ENCODE measurements around the gene CORO1C. TPM values are rescaled to one million over a fixed set of nuclear protein-coding genes. Genes with fewer than 3 reads are reported as not detected.

Gene CORO1C
- total RNA-seq, 2 experiments from 2014 or later: 38.5 to 41.3 TPM

DNA sequence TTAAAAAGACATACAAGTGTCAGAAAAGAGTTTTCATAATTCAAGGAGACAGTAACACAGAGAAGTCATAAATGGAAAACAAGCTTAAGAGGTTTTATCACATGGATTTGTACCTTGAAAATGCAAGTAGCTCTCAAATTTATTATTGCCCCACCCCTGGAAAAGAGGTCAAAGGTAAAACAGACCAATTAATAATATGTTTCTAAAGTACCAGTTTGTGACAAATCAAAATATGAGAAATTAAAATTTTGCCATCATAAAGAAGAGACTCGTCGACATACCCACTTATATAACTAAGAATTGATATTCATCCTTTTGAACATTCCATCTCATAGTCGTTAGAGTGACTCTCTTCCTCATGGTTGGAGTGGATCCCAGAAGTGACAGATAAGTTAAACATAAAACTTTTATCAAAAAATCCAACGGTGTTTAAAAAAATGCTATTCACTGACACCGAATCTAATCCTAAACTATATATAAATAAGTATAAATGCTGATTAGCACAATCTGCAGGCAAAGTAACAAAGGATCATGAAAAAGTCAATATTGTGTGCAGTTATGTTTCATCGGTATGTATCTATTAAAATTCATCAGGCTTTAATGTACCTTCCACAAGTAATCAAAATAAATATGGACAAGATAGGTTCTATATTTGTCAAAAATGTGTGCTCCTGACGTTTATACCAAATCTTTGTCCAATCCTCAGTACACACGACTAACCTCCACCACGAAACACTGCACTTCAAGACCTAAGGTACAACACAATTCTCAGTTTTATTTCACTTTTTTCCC, 2.3 kb downstream of the CORO1C start:
- peaks cover 47% of the 10 kb centered on the region for H3K4me1 Mint-ChIP-seq
- POLR2A ChIA-PET: no interaction called here
- CTCF ChIA-PET: no interaction called here
- peaks cover 4% of the 10 kb centered on the region for H3K27me3 Mint-ChIP-seq
- no peak overlapping the region for H3K4me3 Mint-ChIP-seq
- no peaks in the 10 kb centered on the region for H3K36me3 Mint-ChIP-seq (ENCODE audit: low read depth)
- no peak for DNase-seq
- H3K27ac Mint-ChIP-seq: no peak overlapping the region
- H3K9me3 Mint-ChIP-seq: no peaks in the 10 kb centered on the region

DNA sequence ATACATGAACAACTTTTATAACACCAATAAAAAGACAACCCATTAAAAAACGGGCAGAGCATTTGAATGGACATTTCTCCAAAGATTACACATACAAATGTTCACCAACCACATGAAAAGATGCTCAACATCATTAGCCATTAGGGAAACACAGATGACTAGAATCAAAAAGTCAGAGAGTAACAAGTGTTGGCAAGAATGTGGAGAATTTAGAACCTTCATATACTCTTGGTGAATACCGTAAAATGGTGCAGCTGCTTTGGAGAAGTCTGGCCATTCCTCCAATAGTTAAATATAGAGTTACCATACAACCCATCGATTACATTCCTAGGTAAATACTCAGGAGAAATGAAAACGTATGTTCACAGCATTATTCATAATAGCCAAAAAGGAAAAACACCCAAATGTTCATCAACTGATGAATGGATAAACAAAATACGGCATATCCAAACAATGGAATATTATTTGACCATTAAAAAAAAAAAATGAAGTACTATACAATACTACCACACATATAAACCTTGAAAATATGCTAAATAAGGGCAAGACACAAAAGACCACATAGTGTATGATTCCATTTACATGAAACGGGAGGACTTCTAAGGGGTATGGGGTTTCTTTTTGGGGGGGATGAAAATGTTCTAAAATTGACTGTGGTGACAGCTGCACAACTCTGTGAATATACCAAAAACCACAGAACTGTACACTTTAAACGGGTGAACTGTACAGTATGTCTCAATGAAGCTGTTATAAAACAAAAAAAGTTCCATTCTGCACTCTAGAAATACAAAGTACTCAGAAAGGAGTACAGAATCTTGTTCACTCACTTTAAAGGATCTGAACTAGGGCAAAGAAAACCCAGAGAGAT, 3.2 kb downstream of the CORO1C start:
- Mint-ChIP-seq H3K27me3 (peaks cover 4% of the 10 kb centered on the region), H3K4me1 (peaks cover 54% of the 10 kb centered on the region), H3K9me3 (no peaks in the 10 kb centered on the region), H3K4me3 (no peak overlapping the region), H3K36me3 (ENCODE audit: low read depth) (no peaks in the 10 kb centered on the region), H3K27ac (no peak overlapping the region)
- no peak for DNase-seq
- CTCF ChIA-PET: interaction anchor here (1.1 kb wide), 1 partner anchor 15 kb away, joined by 3 read pairs; no protein-coding TSS in a partner anchor
- POLR2A ChIA-PET: no interaction called here

DNA sequence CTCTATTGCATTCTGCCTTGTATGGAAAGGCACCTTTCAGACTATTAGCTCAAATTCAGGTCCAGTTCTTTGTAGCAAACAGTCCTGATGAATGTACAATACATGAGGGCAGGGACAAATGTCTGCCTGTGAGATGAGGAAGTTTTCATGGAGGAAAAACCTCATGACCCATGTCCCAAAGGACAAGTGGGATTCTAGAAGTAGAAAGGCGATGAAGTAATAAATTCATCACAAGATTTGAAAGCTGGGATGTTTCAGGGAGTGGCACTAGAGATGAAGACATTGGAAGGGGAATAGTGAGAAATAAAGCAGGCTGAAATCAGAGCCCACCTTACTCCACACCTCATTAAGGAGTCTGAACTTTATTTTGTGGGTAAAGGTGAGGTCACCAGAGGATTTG, 4.2 kb downstream of the CORO1C start:
- H3K27ac Mint-ChIP-seq: no peak overlapping the region
- H3K9me3 Mint-ChIP-seq: no peaks in the 10 kb centered on the region
- no peak overlapping the region for H3K4me3 Mint-ChIP-seq
- H3K27me3 Mint-ChIP-seq: peaks cover 4% of the 10 kb centered on the region
- peaks cover 49% of the 10 kb centered on the region for H3K4me1 Mint-ChIP-seq
- DNase-seq: no peak
- ChIA-PET CTCF (interaction anchor here (1.1 kb wide), 1 partner anchor 14 kb away, joined by 3 read pairs; no protein-coding TSS in a partner anchor), POLR2A (no interaction called here)
- no peaks in the 10 kb centered on the region for H3K36me3 Mint-ChIP-seq (ENCODE audit: low read depth)

DNA sequence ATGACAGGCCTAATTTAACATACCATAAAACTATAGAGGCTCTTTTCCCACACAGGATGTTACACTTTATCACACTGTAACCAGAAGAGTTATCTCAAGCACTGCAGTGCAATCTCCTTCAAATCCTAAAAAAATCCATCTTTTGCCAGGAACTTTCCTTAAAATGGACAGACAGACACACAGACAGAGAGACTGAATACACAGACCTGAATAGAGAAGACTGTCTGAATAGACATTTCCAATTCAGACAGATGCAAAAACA, 6.5 kb downstream of the CORO1C start:
- ChIA-PET POLR2A (no interaction called here), CTCF (interaction anchor here (0.9 to 1.0 kb wide), 2 partner anchors 11 to 23 kb away, joined by 3 to 4 read pairs; no protein-coding TSS in a partner anchor)
- Mint-ChIP-seq H3K27ac (no peak overlapping the region), H3K36me3 (ENCODE audit: low read depth) (no peaks in the 10 kb centered on the region), H3K4me1 (peaks cover 36% of the 10 kb centered on the region), H3K27me3 (peaks cover 4% of the 10 kb centered on the region), H3K9me3 (no peaks in the 10 kb centered on the region), H3K4me3 (no peak overlapping the region)
- DNase-seq: no peak

DNA sequence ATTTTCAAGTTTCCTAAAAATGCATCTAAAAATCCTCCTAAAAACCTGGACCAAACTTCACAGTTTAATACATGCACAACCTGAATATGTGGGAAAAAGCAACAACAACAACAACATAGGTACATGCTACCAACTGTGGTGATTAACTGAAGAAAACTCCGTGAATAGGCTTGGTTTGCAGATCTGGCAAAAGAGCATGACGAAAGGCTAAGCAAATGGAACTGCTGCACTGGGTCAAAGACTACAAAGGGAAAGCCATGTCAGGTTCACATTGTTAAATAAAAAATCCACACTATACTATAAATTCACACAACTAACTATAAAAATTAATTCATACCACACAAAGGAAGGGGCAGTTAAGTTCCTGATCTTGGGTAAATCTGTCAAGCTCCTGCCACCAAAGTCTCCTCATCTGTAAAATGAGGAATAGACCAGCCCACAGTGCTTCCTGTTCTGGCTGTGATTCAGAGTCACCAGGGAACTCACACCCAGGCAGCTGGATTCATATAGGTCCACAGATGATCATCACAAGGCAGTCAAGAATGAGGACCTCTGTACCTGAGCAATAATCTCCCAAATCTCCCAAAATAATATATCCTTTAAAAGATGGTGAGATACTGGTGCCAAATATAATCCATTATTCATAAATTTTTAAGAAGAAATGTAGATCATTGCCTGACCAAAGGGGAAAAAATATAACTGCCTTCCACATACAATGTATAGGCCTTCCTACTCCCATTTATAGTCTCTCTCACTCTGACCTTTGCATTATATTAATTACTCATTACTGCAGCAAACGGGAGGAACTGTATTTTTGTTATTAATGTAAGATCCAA, 7.0 kb downstream of the CORO1C start:
- POLR2A ChIA-PET: no interaction called here
- Mint-ChIP-seq H3K36me3 (ENCODE audit: low read depth) (no peaks in the 10 kb centered on the region), H3K9me3 (no peaks in the 10 kb centered on the region), H3K27me3 (peaks cover 4% of the 10 kb centered on the region), H3K4me1 (peaks cover 30% of the 10 kb centered on the region), H3K4me3 (no peak overlapping the region), H3K27ac (no peak overlapping the region)
- no peak for DNase-seq
- CTCF ChIA-PET: interaction anchor here (1.5 kb wide), 1 partner anchor 71 kb away, joined by 3 read pairs; no protein-coding TSS in a partner anchor

DNA sequence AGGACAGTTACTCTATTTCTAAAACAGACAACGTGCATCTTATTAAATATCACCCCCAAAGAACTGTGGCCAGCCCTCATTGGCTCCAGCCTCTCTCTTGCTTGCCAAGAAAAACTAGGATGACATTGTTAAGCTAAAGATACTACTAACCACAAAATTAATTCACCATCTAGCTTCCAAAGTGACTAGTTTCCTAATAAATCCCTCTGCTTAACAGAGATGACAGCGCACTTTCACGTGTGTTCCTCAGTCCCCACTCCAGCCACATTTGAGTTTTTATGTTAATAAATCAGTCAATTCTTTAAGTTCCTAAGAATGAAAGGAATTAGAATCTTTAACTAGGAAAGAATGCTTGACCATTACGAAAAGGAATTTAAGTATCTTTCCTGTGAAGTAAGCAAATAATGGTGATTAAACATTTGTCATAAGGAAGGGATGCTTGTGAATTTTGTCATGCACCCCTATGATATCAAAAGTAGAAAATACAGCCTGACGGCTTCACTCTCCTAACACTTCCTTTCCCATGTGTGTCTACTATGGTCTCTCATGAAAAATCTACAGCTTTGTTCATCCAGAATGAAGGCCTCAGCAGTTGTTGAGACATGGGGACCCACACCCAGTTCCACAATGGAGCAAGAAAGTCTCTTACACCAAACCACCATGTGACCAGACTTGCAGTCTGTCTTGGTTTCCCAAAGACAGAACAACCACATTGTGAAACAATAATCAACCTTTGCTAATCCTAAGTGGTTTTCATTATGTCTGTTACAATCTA, 8.1 kb downstream of the CORO1C start:
- Mint-ChIP-seq H3K9me3 (no peaks in the 10 kb centered on the region), H3K4me1 (peaks cover 20% of the 10 kb centered on the region), H3K27ac (no peak overlapping the region), H3K36me3 (ENCODE audit: low read depth) (peaks cover 2% of the 10 kb centered on the region), H3K4me3 (no peak overlapping the region), H3K27me3 (peaks cover 2% of the 10 kb centered on the region)
- ChIA-PET CTCF (interaction anchor here (1.5 kb wide), 1 partner anchor 70 kb away, joined by 3 read pairs; no protein-coding TSS in a partner anchor), POLR2A (no interaction called here)
- no peak for DNase-seq

DNA sequence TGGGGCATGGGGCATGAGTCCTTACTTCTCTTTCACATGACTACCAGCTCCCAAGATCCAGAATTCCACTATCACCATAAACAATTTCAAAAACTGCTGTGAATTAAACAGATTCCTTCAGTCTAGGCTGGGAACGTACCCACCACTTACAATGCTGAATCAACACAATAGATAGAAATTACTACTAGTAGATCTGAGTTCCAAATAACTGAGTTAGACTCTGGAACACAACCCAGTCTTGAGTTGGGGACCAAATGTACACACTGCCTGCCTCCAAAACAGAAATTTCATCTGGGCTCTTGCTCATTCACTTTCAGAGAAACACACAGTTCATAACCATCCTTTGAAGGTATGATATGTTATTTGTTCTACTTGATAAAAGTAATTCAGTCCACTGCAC, 8.9 kb downstream of the CORO1C start:
- H3K4me1 Mint-ChIP-seq: peaks cover 20% of the 10 kb centered on the region
- POLR2A ChIA-PET: no interaction called here
- H3K4me3 Mint-ChIP-seq: no peak overlapping the region
- peaks cover 2% of the 10 kb centered on the region for H3K36me3 Mint-ChIP-seq (ENCODE audit: low read depth)
- no peaks in the 10 kb centered on the region for H3K27me3 Mint-ChIP-seq
- no peak for DNase-seq
- no peaks in the 10 kb centered on the region for H3K9me3 Mint-ChIP-seq
- no peak overlapping the region for H3K27ac Mint-ChIP-seq
- CTCF ChIA-PET: interaction anchor here (1.6 kb wide), 1 partner anchor 82 kb away, joined by 3 read pairs; no protein-coding TSS in a partner anchor

DNA sequence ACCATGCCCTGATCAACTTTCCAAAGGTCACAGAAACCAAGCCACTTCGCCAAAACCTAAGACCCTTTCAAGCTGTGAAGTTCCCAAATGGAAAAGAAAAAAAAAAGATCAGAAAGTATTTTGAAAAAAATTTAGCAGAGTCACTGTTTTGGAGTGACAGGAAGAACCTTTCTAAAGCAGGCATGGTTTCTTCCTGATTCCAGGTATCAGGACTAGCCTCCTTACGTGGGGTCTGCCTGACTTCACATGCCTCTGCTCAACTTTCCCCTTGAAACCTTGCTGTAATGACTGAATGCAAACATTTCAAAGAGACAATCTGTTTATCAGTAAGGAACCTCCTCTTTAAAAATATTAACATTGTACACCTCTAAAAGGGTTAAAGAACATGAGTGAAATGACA, 9.5 kb downstream of the CORO1C start:
- ChIA-PET CTCF (interaction anchor here (0.6 to 1.6 kb wide), 2 partner anchors 82 to 979 kb away, joined by 3 to 4 read pairs; no protein-coding TSS in a partner anchor), POLR2A (no interaction called here)
- no peak for DNase-seq
- Mint-ChIP-seq H3K9me3 (no peaks in the 10 kb centered on the region), H3K27me3 (no peaks in the 10 kb centered on the region), H3K27ac (no peak overlapping the region), H3K4me3 (no peak overlapping the region), H3K36me3 (ENCODE audit: low read depth) (peaks cover 2% of the 10 kb centered on the region), H3K4me1 (peaks cover 20% of the 10 kb centered on the region)

DNA sequence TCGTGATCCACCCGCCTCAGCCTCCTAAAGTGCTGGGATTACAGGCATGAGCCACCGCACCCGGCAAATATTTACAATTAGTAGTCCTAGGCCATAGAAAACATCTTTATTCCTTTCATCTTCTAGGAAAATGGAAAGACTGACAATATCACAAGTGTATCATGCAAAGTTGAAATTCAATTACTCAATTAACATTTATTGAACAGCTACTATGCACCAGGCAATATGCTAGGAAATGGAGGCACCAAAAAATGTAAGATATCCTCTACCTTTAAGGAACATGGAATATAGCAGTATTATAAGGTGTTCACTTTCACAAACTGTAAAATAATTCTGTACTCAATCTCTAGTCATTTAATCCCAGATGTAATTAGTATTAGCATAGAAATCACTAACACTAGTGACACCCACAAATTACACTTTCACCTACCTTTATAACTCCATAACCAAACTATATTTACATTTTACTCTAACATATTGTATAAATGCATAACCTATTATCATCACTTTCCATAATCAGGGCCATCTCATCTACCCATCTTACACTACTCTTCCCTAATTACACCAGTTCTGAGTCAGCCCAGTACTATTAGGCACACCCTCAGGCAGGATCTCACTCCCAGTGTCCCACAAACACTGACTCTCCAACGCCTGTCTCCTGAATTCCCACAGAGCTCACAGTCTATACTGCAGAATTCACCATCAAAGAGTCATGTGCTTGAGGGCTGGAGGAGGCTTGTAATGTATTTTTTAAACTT, 10.4 kb downstream of the CORO1C start:
- ChIA-PET CTCF (interaction anchor here (0.6 to 1.6 kb wide), 2 partner anchors 83 to 979 kb away, joined by 3 to 4 read pairs; no protein-coding TSS in a partner anchor), POLR2A (no interaction called here)
- no peak overlapping the region for H3K27ac Mint-ChIP-seq
- no peaks in the 10 kb centered on the region for H3K9me3 Mint-ChIP-seq
- no peak overlapping the region for H3K4me3 Mint-ChIP-seq
- H3K27me3 Mint-ChIP-seq: no peaks in the 10 kb centered on the region
- H3K4me1 Mint-ChIP-seq: peaks cover 20% of the 10 kb centered on the region
- no peak for DNase-seq
- peaks cover 2% of the 10 kb centered on the region for H3K36me3 Mint-ChIP-seq (ENCODE audit: low read depth)

DNA sequence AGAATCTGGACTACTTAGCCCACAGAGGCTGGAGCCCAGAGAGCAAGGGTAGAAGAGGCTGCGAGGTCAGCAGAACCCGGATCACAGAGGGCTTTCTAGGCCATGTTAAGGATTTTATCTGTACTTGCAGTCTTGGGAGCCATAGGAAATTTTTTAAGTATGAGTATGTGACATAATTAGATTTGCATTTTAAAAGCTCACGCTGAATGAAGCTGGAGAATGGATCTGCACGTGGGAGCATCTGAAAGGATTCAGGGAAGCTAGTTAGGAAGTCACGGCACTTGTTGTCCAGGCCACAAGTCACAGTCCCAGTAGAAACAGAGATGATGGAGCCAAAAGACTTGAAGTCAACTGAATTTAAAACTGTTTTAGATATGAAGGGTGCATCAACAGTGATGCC, 14.1 kb downstream of the CORO1C start:
- peaks cover 2% of the 10 kb centered on the region for H3K36me3 Mint-ChIP-seq (ENCODE audit: low read depth)
- ChIA-PET POLR2A (interaction anchor here (0.6 kb wide), 1 partner anchor 154 kb away, joined by 10 read pairs; no protein-coding TSS in a partner anchor), CTCF (no interaction called here)
- H3K27ac Mint-ChIP-seq: no peak overlapping the region
- peaks cover 2% of the 10 kb centered on the region for H3K4me1 Mint-ChIP-seq
- no peaks in the 10 kb centered on the region for H3K27me3 Mint-ChIP-seq
- H3K4me3 Mint-ChIP-seq: no peak overlapping the region
- no peak for DNase-seq
- H3K9me3 Mint-ChIP-seq: no peaks in the 10 kb centered on the region

DNA sequence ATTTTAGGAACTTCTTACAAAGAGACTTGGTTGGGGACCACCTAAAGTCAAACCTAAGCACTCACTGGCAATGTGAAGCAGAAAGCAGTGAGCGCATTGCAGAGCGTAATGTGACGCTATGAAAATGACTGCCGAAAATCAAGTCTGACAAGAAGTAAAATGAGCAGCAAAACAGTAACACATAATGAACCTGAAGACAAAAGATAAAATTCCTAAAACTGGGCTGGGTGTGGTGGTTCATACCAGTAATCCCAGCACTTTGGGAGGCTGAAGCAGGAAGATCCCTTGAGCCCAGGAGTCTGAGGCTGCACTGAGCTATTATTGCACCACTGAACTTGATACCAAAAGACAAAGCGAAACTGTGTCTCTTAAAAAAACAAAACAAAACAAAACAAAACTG, 16.5 kb downstream of the CORO1C start:
- H3K4me1 Mint-ChIP-seq: peaks cover 7% of the 10 kb centered on the region
- ChIA-PET POLR2A (no interaction called here), CTCF (no interaction called here)
- no peaks in the 10 kb centered on the region for H3K9me3 Mint-ChIP-seq
- peaks cover 2% of the 10 kb centered on the region for H3K36me3 Mint-ChIP-seq (ENCODE audit: low read depth)
- H3K4me3 Mint-ChIP-seq: no peak overlapping the region
- no peak overlapping the region for H3K27ac Mint-ChIP-seq
- DNase-seq: no peak
- H3K27me3 Mint-ChIP-seq: no peaks in the 10 kb centered on the region

Data from activated CD4-positive, alpha-beta T cell treated with anti-CD3 and anti-CD28 coated beads, Interleukin-2, amount 10 ng/mL, durations not matched to agents 7 days and 5 days (primary cell).